ENCODE data around the gene PCDHA10. TPM values are rescaled to one million over a fixed set of nuclear protein-coding genes. Genes with fewer than 3 reads are reported as not detected.
A peak's percentile ranks its signal among the peaks of the same experiment; 100 is the strongest.
"Not testable (repeated sequence)": the region's sequence is repeated elsewhere in the genome, so short reads cannot be mapped to it uniquely, and the experiment has no call there.

PCDHA10 gene
- total RNA-seq, 2 donors from 2014 or later: 0.52 to 0.55 TPM

DNA sequence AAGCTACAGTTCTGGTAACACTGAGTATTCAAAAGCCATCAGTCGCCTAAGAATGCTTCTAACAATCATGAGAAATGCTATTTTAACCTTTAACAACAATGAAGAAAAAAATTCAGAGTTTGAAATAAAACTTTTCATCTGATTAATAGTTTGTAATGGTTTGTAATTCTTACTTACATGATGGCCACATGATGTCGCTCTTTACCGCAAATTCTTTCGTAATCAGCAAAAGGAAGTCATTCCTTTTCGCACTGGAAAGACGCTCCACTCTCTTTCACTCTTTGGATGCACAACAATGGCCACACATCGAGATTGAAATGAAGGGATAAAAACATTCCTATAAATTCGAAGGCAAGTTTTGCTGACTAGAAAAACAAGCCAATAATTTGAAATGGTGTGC lies 21.7 kb upstream of the PCDHA10 start, which contains the start of gene PCDHA7:
Gene PCDHA7, plus strand, starts transcription at position 277 of the 400 bp plus-strand sequence. Its CDS starts 115 bp downstream, at position 392.
- Histone ChIP-seq H3K27ac (no peak within 1 kb of the TSS), H3K4me3 (peak within 1 kb of the TSS in 1 of 2 donors; percentile 29), H3K27me3 (peaks cover 0 to 3% of the 10 kb centered on the region in 2 donors), H3K9me3 (peaks cover 0 to 55% of the 10 kb centered on the region in 2 donors), H3K4me1 (no peaks in the 10 kb centered on the region), H3K36me3 (no peaks in the 10 kb centered on the region)
- DNase-seq (ENCODE audit: low spot score): no peak
- TF ChIP-seq, protein P1, sequence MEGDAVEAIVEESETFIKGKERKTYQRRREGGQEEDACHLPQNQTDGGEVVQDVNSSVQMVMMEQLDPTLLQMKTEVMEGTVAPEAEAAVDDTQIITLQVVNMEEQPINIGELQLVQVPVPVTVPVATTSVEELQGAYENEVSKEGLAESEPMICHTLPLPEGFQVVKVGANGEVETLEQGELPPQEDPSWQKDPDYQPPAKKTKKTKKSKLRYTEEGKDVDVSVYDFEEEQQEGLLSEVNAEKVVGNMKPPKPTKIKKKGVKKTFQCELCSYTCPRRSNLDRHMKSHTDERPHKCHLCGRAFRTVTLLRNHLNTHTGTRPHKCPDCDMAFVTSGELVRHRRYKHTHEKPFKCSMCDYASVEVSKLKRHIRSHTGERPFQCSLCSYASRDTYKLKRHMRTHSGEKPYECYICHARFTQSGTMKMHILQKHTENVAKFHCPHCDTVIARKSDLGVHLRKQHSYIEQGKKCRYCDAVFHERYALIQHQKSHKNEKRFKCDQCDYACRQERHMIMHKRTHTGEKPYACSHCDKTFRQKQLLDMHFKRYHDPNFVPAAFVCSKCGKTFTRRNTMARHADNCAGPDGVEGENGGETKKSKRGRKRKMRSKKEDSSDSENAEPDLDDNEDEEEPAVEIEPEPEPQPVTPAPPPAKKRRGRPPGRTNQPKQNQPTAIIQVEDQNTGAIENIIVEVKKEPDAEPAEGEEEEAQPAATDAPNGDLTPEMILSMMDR (IDR thresholded peaks at IDR 0.05): peak in 1 of 2 donors; percentile 30

DNA sequence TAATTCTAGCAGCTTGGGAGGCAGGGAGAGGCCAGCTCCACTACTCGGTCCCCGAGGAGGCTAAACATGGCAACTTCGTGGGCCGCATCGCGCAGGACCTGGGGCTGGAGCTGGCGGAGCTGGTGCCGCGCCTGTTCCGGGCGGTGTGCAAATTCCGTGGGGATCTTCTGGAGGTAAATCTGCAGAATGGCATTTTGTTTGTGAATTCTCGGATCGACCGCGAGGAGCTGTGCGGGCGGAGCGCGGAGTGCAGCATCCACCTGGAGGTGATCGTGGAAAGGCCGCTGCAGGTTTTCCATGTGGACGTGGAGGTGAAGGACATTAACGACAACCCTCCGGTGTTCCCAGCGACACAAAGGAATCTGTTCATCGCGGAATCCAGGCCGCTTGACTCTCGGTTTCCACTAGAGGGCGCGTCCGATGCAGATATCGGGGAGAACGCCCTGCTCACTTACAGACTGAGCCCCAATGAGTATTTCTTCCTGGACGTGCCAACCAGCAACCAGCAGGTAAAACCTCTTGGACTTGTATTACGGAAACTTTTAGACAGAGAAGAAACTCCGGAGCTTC lies 21.2 kb upstream of the PCDHA10 start:
- DNase-seq (ENCODE audit: low spot score); H3K36me3 ChIP-seq; H3K27me3 ChIP-seq; H3K4me1 ChIP-seq; H3K27ac ChIP-seq: not testable (repeated sequence)
- H3K9me3 ChIP-seq: peaks cover 0 to 51% of the 10 kb centered on the region in 2 donors
- peak overlapping the region in 1 of 2 donors; percentile 29 for H3K4me3 ChIP-seq

DNA sequence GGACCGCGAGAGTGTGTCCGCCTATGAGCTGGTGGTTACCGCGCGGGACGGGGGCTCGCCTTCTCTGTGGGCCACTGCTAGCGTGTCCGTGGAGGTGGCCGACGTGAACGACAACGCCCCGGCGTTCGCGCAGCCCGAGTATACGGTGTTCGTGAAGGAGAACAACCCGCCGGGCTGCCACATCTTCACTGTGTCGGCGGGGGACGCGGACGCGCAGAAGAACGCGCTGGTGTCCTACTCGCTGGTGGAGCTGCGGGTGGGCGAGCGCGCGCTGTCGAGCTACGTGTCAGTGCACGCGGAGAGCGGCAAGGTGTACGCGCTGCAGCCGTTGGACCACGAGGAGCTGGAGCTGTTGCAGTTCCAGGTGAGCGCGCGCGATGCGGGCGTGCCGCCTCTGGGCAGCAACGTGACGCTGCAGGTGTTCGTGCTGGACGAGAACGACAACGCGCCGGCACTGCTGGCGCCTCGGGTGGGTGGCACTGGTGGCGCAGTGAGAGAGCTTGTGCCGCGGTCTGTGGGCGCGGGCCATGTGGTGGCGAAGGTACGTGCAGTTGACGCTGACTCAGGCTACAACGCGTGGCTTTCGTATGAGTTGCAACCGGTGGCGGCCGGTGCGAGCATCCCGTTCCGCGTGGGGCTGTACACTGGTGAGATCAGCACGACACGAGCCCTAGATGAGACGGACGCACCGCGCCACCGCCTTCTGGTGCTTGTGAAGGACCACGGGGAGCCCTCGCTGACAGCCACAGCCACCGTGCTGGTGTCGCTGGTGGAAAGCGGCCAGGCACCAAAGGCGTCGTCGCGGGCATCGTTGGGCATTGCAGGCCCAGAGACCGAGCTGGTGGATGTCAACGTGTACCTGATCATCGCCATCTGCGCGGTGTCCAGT lies 19.8 kb upstream of the PCDHA10 start:
- no peaks in the 10 kb centered on the region for H3K36me3 ChIP-seq
- no peak for DNase-seq (ENCODE audit: low spot score)
- peaks cover 0 to 49% of the 10 kb centered on the region in 2 donors for H3K9me3 ChIP-seq
- TF ChIP-seq, protein P1 (IDR thresholded peaks at IDR 0.05): no peak
- no peak overlapping the region for H3K4me3 ChIP-seq
- no peaks in the 10 kb centered on the region for H3K4me1 ChIP-seq
- no peak overlapping the region for H3K27ac ChIP-seq
- peaks cover 0 to 3% of the 10 kb centered on the region in 2 donors for H3K27me3 ChIP-seq

DNA sequence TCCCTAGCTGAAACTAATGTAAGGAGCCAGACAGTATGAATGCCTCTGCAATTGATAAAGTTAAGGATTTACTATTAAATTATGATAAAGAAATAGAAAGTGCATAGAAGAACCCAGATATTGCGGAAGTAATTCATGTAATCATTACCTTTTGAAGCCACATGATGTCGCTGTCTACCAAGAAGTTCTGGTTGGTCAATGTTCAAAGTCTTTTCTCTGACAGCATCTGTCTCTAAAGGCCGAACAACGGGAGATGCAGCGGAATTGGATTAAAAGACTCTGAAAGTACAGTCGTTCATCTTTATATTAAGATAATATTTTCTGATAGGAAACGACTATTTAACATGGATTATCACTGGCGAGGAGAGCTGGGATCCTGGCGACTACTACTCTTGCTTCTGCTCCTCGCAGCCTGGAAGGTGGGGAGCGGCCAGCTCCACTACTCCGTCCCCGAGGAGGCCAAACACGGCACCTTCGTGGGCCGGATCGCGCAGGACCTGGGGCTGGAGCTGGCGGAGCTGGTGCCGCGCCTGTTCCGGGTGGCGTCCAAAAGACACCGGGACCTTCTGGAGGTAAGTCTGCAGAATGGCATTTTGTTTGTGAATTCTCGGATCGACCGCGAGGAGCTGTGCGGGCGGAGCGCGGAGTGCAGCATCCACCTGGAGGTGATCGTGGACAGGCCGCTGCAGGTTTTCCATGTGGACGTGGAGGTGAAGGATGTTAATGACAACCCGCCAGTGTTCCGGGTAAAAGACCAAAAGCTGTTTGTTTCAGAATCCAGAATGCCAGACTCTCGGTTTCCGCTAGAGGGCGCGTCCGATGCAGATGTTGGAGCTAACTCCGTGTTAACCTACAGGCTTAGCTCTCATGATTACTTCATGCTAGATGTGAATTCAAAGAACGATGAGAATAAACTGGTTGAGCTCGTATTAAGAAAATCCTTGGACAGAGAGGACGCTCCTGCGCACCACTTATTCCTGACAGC lies 14.4 kb upstream of the PCDHA10 start, which contains the start of gene PCDHA8:
Gene PCDHA8, plus strand, starts transcription at position 210 of the 985 bp plus-strand sequence. Its CDS starts 135 bp downstream, at position 345.
- peaks cover 0 to 28% of the 10 kb centered on the region in 2 donors for H3K9me3 ChIP-seq
- H3K27ac ChIP-seq: no peak within 1 kb of the TSS
- H3K4me1 ChIP-seq: no peaks in the 10 kb centered on the region
- no peak within 1 kb of the TSS for H3K4me3 ChIP-seq
- H3K36me3 ChIP-seq: no peaks in the 10 kb centered on the region
- DNase-seq (ENCODE audit: low spot score): no peak
- no peaks in the 10 kb centered on the region for H3K27me3 ChIP-seq
- TF ChIP-seq, protein P1 (IDR thresholded peaks at IDR 0.05): peak in 1 of 2 donors; percentile 12

DNA sequence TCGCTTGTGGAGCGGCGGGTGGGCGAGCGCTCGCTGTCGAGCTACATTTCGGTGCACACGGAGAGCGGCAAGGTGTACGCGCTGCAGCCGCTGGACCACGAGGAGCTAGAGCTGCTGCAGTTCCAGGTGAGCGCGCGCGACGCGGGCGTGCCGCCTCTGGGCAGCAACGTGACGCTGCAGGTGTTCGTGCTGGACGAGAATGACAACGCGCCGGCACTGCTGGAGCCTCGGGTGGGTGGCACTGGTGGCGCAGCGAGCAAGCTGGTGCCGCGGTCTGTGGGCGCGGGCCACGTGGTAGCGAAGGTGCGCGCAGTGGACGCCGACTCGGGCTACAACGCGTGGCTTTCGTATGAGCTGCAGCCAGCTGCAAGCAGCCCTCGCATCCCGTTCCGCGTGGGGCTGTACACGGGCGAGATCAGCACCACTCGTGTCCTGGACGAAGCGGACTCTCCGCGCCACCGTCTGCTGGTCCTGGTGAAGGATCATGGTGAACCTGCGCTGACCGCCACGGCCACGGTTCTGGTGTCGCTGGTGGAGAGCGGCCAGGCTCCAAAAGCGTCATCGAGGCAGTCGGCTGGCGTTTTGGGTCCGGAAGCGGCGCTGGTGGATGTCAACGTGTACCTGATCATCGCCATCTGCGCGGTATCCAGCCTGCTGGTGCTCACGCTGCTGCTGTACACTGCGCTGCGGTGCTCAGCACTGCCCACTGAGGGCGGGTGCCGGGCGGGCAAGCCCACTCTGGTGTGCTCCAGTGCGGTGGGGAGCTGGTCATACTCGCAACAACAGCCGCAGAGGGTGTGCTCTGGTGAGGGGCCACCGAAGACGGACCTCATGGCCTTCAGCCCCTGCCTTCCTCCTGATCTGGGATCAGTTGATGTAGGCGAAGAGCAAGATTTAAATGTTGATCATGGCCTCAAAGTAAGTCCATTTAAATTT lies 12.6 kb upstream of the PCDHA10 start:
- Histone ChIP-seq H3K4me1 (no peaks in the 10 kb centered on the region), H3K4me3 (no peak overlapping the region), H3K27me3 (no peaks in the 10 kb centered on the region), H3K27ac (no peak overlapping the region), H3K9me3 (peaks cover 0 to 24% of the 10 kb centered on the region in 2 donors), H3K36me3 (no peaks in the 10 kb centered on the region)
- DNase-seq (ENCODE audit: low spot score): no peak
- TF ChIP-seq, protein P1 (IDR thresholded peaks at IDR 0.05): no peak

DNA sequence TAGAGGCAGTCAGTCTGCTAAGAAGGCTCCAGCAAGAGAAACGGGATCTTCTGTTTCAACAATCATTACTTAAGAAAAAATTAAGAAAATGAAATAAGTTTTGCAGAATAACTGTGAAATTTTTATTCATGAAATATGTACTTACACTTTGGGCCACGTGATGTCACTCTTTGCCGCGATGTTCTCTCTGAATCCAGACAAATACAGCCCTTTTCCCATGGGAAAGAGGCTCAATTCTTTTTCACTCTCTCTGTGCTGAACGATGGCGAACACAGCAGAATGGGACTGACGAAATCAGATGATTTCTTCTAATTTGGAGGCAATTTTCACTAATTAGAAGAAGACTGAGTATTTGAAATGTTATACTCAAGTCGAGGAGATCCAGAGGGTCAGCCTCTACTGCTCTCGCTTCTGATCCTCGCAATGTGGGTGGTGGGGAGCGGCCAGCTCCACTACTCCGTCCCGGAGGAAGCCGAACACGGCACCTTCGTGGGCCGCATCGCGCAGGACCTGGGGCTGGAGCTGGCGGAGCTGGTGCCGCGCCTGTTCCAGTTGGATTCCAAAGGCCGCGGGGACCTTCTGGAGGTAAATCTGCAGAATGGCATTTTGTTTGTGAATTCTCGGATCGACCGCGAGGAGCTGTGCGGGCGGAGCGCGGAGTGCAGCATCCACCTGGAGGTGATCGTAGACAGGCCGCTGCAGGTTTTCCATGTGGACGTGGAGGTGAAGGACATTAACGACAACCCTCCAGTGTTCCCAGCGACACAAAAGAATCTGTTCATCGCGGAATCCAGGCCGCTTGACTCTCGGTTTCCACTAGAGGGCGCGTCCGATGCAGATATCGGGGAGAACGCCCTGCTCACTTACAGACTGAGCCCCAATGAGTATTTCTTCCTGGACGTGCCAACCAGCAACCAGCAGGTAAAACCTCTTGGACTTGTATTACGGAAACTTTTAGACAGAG lies 7.3 kb upstream of the PCDHA10 start, which contains the start of gene PCDHA9:
Gene PCDHA9, plus strand, starts transcription at position 244 of the 964 bp plus-strand sequence. Its CDS starts 114 bp downstream, at position 358.
- not testable (repeated sequence) for H3K4me1 ChIP-seq; H3K27ac ChIP-seq; DNase-seq (ENCODE audit: low spot score); H3K36me3 ChIP-seq; H3K27me3 ChIP-seq
- Histone ChIP-seq H3K9me3 (peaks cover 0 to 30% of the 10 kb centered on the region in 2 donors), H3K4me3 (peak within 1 kb of the TSS in 1 of 2 donors; percentile 15)

DNA sequence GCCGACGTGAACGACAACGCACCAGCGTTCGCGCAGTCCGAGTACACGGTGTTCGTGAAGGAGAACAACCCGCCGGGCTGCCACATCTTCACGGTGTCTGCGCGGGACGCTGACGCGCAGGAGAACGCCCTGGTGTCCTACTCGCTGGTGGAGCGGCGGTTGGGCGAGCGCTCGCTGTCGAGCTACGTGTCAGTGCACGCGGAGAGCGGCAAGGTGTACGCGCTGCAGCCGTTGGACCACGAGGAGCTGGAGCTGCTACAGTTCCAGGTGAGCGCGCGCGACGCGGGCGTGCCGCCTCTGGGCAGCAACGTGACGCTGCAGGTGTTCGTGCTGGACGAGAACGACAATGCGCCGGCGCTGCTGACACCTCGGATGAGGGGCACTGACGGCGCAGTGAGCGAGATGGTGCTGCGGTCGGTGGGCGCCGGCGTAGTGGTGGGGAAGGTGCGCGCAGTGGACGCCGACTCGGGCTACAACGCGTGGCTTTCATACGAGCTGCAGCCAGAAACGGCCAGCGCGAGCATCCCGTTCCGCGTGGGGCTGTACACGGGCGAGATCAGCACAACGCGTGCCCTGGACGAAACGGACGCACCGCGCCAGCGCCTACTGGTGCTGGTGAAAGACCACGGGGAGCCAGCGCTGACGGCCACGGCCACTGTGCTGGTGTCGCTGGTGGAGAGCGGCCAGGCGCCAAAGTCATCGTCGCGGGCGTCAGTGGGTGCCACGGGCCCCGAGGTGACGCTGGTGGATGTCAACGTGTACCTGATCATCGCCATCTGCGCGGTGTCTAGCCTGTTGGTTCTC lies 5.7 kb upstream of the PCDHA10 start:
- H3K4me1 ChIP-seq; H3K27me3 ChIP-seq; H3K36me3 ChIP-seq; H3K27ac ChIP-seq; DNase-seq (ENCODE audit: low spot score); H3K4me3 ChIP-seq: not testable (repeated sequence)
- H3K9me3 ChIP-seq: peaks cover 0 to 23% of the 10 kb centered on the region in 2 donors

All from right atrium auricular region (tissue), 2 donors.